Activated T-cell treated with anti-CD3 and anti-CD28 coated beads for 4 hours (primary cell): ENCODE measurements around the gene ASAP3.

Source experiments
- DNase-seq: peaks from one replicate; pipeline ENCODE4 v3.0.0-alpha.2; 2020

ASAP3 gene

GRCh38 chr1:23477359-23478144, 6.4 kb downstream of the ASAP3 start:
- DNase-seq = no peak

DNA sequence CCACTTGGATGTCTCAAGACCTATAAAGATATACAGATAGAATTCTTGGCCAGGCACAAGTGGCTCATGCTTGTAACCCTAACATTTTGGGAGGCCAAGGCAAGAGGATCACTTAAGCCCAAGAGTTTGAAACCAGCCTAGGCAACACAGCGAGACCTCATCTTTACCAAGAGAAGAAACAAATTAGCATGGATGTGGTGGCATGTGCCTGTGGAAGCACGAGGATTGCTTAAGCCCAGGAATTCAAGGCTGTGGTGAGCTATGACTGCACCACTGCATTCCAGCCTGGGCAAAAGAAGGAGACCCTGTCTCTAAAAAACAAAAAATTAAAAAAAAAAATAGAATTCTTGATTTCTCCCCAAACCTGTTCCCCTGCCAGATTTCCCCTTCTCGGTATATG, 8.3 kb downstream of the ASAP3 start:
- DNase-seq = no peak

DNA sequence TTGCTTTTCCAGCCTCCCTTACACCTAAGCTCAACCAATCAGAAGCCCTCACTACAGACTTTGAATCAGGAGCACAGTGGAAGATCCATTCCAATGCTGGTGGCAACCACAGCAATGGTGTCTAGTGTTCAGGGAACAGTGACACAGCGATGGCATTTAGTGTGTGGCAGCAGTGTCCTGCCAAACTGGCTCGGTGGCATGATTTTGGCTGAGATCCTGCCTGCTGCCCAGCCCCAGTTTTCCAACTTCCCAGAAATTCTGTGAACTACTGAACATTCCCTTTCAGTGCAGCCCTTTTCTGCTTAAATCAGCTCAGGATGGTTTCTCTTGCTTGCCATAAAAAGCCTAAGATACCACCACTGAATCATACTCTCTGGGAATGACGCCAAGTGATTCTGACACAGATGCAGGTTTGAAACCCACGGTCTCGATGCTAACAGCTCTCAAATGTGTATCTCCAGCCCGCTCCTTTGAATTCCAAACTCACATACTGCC, 8.8 kb downstream of the ASAP3 start:
- DNase-seq = no peak

GRCh38 chr1:23473037-23473800, 10.8 kb downstream of the ASAP3 start:
- no peak for DNase-seq

DNA sequence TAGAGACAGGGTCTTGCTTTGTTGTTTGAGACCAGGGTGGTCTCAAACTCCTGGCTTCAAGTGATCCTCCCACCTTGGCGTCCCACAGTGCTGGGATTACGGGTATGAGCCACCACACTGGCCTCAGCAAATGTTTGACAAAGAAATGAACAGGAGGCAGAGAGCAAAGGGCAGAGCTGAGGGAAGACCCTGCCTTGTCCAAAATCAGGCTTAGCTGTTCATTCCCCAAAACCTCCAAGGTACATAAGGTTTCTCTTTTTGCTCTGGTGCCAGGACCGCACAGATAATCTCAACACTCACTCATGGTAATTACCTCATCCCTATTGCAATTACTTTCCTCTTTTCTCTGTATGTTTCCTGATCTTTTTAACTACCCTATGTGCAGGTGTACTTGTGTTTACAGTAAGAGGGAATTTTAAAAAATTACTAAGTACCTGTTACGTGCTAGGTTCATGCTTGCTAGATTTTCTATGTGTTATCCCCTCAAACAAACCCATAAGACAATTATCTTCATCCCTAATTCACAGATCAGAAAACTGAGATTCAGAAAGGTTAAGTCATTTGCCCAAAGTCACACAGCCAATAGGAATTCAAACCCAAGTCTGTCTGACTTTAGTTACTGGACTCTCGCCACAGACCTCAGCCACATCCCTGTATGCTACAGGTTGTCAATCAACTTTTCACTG, 11.5 kb downstream of the ASAP3 start:
- no peak for DNase-seq

DNA sequence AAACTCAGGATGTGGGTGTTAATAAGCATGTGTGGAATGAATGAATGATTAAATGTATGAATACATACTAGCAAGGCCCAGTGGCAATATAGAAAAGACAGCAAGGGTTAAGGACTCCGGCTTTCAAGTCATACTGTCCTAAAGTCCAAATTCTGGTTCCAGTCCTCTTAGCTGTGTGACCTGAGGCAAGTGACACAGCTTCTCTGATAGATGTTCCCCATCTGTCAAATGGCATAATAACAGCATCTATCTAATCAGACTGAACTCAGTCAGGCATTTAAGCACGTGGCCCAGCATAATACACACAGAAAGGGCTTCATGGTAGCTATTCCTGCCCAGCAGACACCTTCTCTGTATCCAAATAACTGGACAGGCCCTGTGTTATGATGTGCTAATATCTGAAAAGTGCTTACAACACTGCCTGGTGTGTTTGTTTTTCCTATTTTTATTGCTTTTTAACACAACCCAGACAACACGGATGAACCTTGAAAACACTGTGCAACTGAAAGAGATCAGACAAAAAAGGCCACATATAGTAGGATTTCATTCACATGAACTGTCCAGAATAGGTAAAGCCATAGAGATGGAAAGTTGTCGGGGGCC, 12.4 kb downstream of the ASAP3 start:
- no peak for DNase-seq

GRCh38 chr1:23470282-23471070, 13.5 kb downstream of the ASAP3 start:
- no peak for DNase-seq

GRCh38 chr1:23469372-23469982, 14.5 kb downstream of the ASAP3 start:
- no peak for DNase-seq

GRCh38 chr1:23466423-23466989, 17.5 kb downstream of the ASAP3 start:
- no peak for DNase-seq

- DNase-seq = no peak
Measured at GRCh38 chr1:23463286-23463685, 20.7 kb downstream of the ASAP3 start.

DNA sequence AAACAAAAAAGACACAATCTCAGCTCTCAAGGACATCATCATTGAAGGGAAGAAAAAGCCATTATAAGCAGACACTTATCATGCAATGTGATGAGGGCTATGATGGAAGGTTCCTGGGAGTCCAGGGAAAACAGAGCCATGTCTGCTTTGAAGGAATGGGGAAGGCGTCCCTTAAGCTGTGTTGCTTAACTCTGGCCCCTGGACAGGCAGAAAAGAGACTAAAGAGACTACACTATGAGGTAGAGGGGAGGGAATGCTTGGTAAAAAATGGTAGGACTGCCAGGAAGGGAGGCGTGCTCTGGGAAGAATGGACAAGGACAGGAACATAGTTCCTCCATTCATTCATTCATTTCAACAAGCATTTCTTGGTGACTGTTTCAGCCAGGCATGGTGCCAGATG, 21.2 kb downstream of the ASAP3 start:
- no peak for DNase-seq

- DNase-seq = no peak
Measured at GRCh38 chr1:23461050-23461449, 22.9 kb downstream of the ASAP3 start.

- DNase-seq = no peak
Measured at GRCh38 chr1:23460519-23460918, 23.5 kb downstream of the ASAP3 start.

- DNase-seq = no peak
Measured at GRCh38 chr1:23459338-23459757, 24.6 kb downstream of the ASAP3 start.

- DNase-seq = no peak
Measured at GRCh38 chr1:23456226-23456625, 27.8 kb downstream of the ASAP3 start.

- DNase-seq = no peak
Measured at GRCh38 chr1:23453455-23454000, 30.5 kb downstream of the ASAP3 start.

- no peak for DNase-seq
Measured at GRCh38 chr1:23452011-23452411, 32.0 kb downstream of the ASAP3 start.

DNA sequence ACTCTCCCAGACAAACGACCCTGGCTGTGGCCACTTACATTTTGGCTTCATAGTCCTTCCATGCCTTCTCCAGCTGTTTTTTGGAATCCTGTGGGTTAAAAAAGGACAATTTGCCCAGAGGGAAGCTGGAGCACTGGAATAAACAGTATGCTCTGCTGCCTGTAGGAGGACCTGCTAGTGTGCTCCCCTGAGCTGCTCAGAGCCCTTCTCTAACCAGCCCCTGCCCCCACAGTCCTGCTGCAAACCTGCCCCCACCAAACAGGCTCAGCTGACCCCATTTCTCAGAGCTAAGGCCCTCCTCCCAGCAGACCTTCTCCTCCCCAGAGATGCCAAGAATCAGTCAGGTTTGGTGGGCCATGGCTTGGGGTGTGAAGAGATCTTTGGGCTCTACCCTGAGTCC, 32.5 kb downstream of the ASAP3 start:
- no peak for DNase-seq

- DNase-seq = no peak
Measured at GRCh38 chr1:23450894-23451293, 33.1 kb downstream of the ASAP3 start.

DNA sequence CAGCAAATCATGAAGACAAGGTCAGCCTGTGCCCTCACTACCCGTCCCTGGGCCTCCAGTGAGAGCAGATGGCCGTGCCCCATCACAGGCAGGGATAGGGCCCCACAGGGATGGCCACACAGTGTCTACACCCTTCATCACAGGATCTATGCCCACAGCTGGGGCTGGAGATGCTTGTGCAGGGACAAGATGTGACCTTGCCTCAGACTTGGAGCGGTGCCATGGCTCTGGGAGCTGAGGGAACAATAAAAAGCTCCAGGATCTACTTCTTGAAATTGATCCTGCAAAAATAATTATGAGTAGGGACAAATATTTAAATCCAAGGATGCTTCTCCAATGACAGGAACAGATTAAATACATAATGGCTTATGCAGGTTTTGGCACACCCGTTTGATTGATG, 34.0 kb downstream of the ASAP3 start:
- no peak for DNase-seq

DNA sequence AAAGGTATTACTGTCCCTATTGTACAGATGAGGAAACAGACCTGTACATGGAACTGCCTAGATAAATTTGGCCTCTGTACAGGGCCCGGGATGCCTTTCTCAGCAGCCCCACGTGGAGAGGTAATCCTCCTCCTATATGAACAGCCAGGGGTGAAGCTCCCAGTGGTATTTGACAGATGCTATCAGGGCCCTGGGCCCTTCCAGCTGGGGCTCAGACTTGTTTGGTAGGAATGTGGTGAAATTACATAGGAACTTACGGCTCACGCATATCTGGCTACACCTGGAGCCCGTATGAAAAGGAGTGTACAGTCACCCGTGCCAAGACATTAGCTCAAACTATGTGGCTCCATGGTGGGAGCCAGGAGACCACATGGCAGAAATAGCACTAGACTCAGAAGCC, 34.7 kb downstream of the ASAP3 start:
- no peak for DNase-seq
